ENCODE results near the gene TBL2. TPM values are rescaled to one million over a fixed set of nuclear protein-coding genes. Genes with fewer than 3 reads are reported as not detected.

The TBL2 gene
- total RNA-seq, 4 donors from 2014 or later: 14.4 to 32.9 (median 22.0) TPM

DNA sequence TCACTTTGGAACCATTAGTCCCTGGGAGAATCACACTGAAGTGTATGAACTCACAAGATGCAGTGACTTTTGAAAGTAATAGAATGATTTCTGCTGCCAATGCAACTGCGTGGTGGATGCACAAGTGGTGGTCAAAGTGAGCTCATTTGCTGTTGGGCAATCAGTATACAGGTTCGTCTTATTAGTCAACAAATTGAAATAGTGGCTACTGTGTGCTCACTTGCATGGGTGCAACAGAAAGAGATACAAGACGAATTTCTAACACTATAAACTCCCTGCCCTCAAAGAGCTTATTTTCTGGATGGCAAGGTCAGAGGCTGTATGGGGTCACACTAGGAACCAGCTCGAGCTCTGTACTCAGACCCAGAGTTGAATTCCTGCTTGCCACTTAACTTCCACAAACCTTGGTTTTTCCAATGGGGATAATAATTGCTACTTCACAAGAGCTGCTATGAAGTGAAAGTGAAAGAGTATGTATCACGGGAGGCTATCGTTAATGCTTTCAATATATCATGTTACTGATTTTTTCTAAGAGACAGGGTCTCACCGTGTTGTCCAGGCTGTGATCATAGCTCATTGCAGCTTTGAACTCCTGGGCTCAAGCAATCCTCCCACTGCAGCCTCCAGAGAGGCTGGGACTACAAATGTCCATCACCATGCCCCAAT, 12.6 kb downstream of the TBL2 start:
- H3K27ac ChIP-seq: no peak overlapping the region
- peaks cover 0 to 18% of the 10 kb centered on the region in 2 donors for H3K36me3 ChIP-seq
- ATAC-seq (no peak), DNase-seq (no peak)
- H3K4me1 ChIP-seq: peaks cover 0 to 3% of the 10 kb centered on the region in 2 donors
- H3K4me3 ChIP-seq: peak overlapping the region in 1 of 4 donors; percentile 22
- H3K9me3 ChIP-seq: no peaks in the 10 kb centered on the region
- in situ Hi-C loops (cut with MboI; ENCODE audit: low sequenced_read_pairs in 4 of 4): no loop called here
- H3K27me3 ChIP-seq: no peaks in the 10 kb centered on the region
- intact Hi-C loops (cut with DNase I; ENCODE audit: low total_unique reads): no loop called here
- TF ChIP-seq POLR2A (IDR thresholded peaks at IDR 0.05): no peak

DNA sequence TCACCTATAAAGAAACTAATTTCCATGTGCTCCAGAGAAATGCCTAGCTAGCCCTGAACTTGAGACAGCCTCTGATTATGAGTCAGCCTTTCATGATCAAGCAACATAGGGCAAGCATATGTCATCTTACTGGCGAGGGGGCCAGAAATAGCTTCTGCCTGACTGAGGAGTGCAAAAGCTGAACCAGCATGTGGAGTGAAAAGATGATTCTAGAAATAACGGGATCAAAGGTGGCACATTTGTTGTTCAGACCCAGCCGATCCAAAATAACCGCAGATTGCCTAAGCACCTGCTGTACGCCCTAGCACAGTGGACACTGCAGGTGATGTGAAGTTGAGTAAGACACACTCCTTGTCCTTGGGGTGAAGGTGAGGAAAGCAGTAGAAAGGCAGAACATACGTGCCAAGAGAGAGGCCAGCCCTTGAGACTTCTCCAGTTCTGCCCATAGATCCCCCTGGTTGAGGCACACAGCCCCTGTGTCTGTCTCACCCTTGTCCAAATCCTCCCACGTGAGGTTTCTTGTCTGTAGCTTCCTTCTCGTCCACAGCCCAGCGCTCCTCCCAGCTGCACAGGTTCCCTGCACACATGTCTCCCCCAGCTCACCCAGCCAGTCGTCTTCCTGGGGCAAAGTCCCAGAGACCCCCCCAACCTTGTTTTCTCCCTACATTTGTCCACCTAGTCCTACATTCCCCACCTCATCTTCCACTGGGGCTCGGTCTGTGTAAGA, 18.1 kb downstream of the TBL2 start:
- H3K27me3 ChIP-seq: no peaks in the 10 kb centered on the region
- peak; percentile 61 to 76 for DNase-seq
- H3K9me3 ChIP-seq: no peaks in the 10 kb centered on the region
- peak overlapping the region; percentile 74 to 99 (median 98) for H3K27ac ChIP-seq
- TF ChIP-seq, protein P1, sequence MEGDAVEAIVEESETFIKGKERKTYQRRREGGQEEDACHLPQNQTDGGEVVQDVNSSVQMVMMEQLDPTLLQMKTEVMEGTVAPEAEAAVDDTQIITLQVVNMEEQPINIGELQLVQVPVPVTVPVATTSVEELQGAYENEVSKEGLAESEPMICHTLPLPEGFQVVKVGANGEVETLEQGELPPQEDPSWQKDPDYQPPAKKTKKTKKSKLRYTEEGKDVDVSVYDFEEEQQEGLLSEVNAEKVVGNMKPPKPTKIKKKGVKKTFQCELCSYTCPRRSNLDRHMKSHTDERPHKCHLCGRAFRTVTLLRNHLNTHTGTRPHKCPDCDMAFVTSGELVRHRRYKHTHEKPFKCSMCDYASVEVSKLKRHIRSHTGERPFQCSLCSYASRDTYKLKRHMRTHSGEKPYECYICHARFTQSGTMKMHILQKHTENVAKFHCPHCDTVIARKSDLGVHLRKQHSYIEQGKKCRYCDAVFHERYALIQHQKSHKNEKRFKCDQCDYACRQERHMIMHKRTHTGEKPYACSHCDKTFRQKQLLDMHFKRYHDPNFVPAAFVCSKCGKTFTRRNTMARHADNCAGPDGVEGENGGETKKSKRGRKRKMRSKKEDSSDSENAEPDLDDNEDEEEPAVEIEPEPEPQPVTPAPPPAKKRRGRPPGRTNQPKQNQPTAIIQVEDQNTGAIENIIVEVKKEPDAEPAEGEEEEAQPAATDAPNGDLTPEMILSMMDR (IDR thresholded peaks at IDR 0.05 in 4 of 5, conservative IDR thresholded peaks at IDR 0.05 in 1 of 5): no peak
- TF ChIP-seq POLR2A (IDR thresholded peaks at IDR 0.05): no peak
- no peak overlapping the region for H3K4me3 ChIP-seq
- peaks cover 13 to 27% of the 10 kb centered on the region in 2 donors for H3K4me1 ChIP-seq
- intact Hi-C loops (cut with DNase I; ENCODE audit: low total_unique reads): no loop called here
- peak; percentile 64 to 72 for ATAC-seq
- H3K36me3 ChIP-seq: no peaks in the 10 kb centered on the region
- in situ Hi-C loops (cut with MboI; ENCODE audit: low sequenced_read_pairs in 4 of 4): no loop called here

DNA sequence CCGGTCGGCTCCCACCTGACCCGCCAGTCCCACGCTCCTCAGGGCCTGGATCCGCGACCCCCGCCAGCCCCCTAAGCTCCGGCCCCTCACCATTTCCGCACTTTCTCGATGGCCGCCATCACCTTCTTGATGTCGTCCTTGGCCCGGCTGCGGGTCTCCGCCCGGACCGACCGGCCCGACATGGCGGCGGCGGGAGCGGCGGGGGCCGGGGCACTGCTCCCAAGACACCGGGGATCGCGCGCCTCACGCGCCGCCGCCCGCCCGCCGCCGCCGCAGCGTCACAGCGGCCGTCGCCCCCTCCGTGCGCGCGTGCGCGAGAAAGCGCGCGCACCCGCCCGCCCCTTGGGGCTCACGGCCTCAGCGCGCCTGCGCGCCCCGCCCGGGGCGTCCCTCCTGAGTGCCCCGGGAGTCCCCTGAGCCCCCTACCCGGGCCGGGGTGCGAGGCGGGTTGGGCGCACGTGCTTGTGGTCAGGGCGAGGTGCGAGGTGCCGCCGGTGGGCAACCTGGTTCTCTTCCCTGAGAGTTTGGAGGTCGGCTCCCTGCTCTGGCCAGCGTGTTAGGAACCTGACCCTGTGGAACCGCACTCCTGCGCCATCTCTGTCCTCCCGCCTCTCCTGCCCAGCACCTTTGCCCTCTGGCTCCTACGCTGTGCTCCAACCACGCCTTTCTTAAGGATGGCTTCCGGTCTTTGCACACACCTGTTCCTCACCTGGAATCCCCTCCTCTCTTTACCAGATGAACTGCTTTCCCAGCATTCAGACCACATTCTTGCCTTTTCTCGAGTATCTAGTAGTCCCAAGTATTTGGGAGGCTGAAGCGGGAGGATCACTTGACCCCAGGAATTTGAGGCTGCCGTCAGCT, 20.8 kb downstream of the TBL2 start, which contains the start of gene BCL7B:
BCL7B (minus strand) TSS at position 294 of the 861 bp plus-strand sequence; CDS start at position 182, 112 bp downstream.
- Histone ChIP-seq H3K4me1 (peaks cover 25 to 33% of the 10 kb centered on the region in 2 donors), H3K4me3 (peak within 1 kb of the TSS; percentile 70 to 93 (median 75)), H3K27ac (peak within 1 kb of the TSS; percentile 92 to 99 (median 98)), H3K36me3 (peaks cover 0 to 6% of the 10 kb centered on the region in 2 donors), H3K27me3 (no peaks in the 10 kb centered on the region), H3K9me3 (no peaks in the 10 kb centered on the region)
- peak; percentile 89 to 92 for TF ChIP-seq POLR2A (IDR thresholded peaks at IDR 0.05)
- TF ChIP-seq, protein P1 (IDR thresholded peaks at IDR 0.05 in 4 of 5, conservative IDR thresholded peaks at IDR 0.05 in 1 of 5): no peak
- in situ Hi-C loops (cut with MboI; ENCODE audit: low sequenced_read_pairs in 4 of 4): no loop called here
- intact Hi-C loops (cut with DNase I; ENCODE audit: low total_unique reads): loop anchor here (1.0 to 10.0 kb wide), 7 partner anchors 21 to 617 kb away; partner anchors contain the start of genes ABHD11, BAZ1B, EIF4H and TBL2
- DNase-seq (peak; percentile 28 to 72), ATAC-seq (peak; percentile 67 to 77)

DNA sequence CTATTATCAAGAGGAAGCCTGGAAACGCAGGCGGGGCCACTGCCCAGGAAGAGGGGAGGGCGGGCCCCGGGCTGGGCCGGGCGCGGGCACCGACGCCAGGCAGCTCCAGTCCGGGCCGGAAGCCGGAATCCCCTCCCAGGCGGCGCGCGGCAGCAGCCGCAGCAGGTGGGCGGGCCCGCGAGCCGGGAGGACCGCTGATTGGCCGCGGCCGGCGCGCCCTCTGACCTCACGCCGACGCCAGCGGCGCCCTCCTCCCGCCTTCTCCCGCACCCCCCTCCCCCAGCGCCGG, 21.3 kb downstream of the TBL2 start:
- H3K4me3 ChIP-seq: peak overlapping the region; percentile 70 to 93 (median 75)
- intact Hi-C loops (cut with DNase I; ENCODE audit: low total_unique reads) (loop anchor here (1.0 to 10.0 kb wide), 7 partner anchors 21 to 618 kb away; partner anchors contain the start of genes ABHD11, BAZ1B, EIF4H and TBL2), in situ Hi-C loops (cut with MboI; ENCODE audit: low sequenced_read_pairs in 4 of 4) (no loop called here)
- H3K27me3 ChIP-seq: no peaks in the 10 kb centered on the region
- ATAC-seq: peak; percentile 76 to 80
- H3K36me3 ChIP-seq: peaks cover 0 to 12% of the 10 kb centered on the region in 2 donors
- H3K4me1 ChIP-seq: peaks cover 25 to 33% of the 10 kb centered on the region in 2 donors
- peak; percentile 89 to 92 for DNase-seq
- no peaks in the 10 kb centered on the region for H3K9me3 ChIP-seq
- TF ChIP-seq, protein P1 (IDR thresholded peaks at IDR 0.05 in 4 of 5, conservative IDR thresholded peaks at IDR 0.05 in 1 of 5): no peak
- TF ChIP-seq POLR2A (IDR thresholded peaks at IDR 0.05): no peak
- H3K27ac ChIP-seq: peak overlapping the region; percentile 92 to 99 (median 98)
